Tongue (tissue), 2 donors: Measurements from ENCODE around the gene DSCAML1. TPM values are rescaled to one million over a fixed set of nuclear protein-coding genes. Genes with fewer than 3 reads are reported as not detected.

Experiments
- DNase-seq: peaks from one replicate; pipeline ENCODE4 v3.0.0-alpha.2; 2015
- total RNA-seq: library from RNA; depleted of rRNA; stranded (reverse); fragments of >200 nt; gene quantifications from one replicate; pipeline ENCODE4 v1.2.3, GENCODE V29; 2014

Gene DSCAML1
- total RNA-seq, 1 donor from 2014 or later: 0.31 TPM

DNA sequence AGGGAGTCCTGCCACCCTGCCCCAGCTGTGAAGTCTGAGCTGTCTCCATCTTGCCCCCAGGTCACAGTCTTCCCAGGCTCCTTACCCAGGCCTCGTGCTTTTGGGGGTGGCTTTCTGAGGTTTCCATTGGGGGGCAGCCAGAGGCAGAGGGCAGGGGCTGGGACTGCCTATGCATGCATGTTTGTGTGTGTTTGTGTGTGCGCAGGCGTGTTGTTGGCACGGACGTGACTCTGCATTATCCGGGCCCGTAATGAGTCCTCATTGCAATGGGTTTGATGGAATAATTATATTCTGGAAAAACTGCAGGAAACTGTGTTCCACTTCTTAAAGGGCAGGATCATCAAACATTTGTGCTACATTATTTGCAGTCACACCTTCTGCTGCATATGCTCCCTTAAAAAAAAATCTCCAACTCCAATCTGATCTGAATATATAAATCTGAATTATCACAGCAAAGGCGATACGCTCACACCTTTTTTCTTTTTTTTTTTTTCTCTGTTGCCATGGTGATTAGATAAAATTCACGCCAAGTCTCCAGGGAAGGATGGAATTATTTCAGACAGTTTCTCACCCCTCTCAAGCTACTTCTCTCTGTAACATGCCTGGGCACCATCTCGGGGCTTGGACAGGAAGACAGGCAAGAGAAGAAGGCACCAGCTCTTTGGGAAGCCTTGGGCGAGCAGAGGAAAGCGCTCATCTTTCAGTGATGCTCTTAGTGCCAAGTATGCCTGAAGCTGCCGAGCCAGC is 45.9 kb downstream of the DSCAML1 start:
- DNase-seq: no peak

DNA sequence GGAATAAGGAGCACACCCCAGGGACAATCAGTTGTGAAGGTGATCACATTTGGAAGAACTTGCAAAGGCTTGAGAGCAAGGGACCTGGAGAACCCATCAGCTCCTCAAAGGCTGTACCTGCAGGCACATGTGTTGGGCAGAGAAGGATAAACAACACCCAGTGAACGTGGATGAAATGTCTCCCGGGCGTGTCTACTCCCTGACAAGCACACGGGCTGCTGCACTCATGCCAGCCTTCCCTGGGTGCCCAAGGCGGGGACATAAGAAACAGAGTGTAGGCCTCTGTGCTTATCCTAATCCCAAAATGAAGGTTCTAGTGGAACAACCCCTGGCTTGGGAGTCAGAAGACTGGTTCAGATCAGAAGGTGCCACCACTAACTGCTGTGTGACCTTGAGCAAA is 46.7 kb downstream of the DSCAML1 start:
- no peak for DNase-seq

DNA sequence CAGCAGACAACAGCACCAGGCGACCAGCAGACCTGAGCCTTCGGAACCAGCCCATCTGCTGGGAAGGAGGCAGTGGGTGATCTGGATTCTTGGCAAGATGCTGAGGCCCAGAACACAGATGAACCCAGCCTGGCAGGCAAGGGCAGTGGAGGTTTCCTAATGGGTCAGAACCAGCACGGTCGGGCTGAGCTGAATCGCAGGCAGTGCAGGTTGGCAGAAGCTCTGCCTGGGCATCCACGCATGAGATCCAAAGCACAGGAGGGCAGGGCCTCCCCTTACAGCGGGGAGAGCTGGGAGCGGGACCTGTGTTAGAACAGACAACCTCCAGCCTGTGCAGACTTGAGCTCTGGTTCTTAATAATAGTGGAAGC is 47.5 kb downstream of the DSCAML1 start:
- no peak for DNase-seq

DNA sequence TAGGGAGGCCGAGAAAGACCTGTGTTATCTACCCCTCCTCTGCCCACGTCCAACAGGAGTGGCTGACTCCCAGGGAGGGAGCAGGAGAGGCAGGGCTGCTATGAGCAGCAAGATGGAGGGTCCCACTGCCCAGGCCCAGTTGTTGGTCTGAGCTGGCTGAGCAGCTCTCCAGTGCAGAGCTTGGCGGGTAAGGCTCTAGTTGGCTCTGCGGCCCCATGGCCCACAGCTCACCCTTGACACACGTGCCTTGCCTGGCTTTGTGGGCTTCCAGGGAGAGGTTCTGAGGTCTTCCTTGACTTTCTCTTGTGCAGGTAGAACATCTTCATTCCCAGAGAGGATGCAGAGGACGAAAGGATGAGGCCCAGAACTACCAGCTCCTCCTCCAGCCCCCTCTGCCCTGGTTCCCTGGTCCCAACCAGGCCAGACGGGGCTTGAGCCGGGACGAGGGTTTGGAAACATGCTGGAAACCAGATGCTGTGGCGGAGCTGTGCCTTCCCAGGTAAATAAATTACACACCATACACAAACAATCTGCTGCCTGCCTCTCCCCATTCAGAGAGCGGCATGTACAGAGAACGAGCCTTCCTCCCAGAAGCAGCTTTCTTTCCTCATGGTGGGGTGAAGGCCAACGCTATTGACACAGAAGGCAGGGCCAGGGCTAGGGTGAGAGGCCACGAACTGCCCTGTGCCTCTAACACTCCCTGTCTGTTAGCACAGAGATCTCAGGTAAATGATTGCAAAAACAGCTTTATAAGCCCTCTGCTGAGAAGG is 48.1 kb downstream of the DSCAML1 start:
- no peak for DNase-seq

DNA sequence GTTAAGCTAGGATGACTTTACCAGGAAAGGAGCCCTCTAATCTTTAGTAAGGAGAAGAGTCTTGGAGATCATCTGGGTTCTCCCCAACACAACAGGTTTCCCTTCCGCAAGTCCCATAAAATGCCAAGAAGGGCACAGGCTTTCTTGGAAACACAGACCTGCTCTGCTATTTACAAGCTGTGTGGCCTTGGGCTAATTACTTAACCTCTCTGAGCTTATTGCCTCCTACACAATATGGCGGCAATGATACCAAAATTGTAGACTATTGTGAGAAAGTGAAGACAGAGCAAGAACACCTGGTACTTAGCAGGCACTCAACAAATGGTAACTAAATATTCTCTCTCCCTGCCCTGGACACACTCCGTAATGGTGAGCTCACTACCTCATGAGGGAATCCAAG is 49.1 kb downstream of the DSCAML1 start:
- DNase-seq: no peak

DNA sequence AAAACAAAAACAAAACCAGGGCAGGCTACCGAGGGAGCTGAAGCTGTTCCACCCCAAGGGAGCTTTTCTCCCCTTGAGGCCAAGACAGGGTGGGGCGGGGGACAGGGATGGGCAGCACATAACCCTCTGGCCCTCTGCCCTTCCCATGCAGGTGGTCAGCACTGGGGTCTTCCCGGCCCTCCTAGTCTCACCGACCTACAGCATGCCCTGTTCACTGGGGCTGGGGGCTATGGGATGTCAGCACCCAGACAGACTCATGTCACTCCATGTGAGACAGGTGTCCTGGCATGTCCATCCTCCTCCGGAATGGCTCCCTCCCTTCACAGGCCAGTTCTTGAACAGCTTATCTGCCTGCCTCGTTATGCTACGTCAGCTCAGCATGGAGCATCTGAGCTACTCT is 51.7 kb downstream of the DSCAML1 start:
- no peak for DNase-seq

DNA sequence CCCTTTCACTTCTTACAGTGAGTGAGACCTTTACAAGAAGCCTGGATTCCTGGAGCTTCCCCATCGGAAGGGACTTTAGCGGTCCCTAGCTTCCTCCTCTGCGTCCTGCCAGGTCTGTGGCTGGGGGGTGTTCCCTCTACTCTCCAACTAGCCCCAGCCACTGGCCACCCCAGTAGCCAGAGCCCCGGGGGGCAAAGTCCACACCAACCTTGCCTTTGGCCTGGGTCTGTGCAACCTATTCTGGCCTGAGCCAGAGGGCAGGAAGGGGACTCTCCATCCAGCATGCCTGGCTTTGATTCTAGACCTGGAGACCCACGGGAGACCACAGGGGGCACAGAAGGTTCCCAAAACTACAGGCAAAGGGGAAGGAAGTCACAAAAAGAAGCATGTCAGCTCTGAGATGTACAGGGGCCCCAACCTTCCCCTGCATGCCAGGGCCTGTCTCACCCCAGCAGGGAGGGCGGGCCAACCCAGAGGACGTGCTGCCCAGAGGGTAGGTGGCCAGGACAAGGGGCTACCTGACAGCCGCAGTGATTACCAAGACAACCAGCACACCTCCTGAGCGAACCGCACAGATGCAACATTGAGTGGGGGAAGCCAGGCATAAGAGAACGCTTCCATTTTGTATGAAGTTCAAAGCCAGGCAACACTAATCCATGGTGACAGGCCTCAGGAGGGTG is 52.4 kb downstream of the DSCAML1 start:
- no peak for DNase-seq

DNA sequence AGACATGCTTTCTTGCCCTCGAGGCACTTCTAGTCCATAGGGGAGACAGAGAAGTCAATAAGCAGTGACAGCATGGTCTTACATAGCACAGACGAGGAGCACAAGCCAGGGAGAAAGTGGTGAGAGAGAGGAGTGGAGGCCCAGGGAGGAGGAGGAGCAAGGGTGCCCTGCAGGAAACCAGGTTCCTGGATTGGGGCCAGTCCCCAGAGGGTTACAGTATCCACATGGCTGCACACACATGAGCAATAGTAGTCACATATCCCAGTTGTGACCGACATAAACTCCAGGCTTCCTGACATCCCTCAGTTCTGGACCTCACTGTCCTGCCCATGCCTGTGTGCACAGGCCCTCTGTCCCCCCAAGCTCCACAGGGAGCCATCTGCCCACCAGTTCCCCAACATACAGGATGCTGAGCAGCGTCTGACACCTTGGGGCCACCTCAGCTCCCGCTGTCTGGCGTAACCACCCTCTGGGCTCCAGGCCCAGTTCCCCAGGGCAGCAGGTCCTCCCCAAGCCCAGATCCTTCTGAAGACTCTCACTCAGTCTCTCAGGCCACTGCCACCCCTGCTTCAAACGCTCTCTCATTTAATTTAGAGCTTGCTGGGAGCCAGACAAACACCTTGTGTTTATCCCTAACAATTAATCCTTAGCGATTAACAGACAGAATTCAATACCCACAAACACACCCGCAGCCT is 53.7 kb downstream of the DSCAML1 start:
- no peak for DNase-seq

DNA sequence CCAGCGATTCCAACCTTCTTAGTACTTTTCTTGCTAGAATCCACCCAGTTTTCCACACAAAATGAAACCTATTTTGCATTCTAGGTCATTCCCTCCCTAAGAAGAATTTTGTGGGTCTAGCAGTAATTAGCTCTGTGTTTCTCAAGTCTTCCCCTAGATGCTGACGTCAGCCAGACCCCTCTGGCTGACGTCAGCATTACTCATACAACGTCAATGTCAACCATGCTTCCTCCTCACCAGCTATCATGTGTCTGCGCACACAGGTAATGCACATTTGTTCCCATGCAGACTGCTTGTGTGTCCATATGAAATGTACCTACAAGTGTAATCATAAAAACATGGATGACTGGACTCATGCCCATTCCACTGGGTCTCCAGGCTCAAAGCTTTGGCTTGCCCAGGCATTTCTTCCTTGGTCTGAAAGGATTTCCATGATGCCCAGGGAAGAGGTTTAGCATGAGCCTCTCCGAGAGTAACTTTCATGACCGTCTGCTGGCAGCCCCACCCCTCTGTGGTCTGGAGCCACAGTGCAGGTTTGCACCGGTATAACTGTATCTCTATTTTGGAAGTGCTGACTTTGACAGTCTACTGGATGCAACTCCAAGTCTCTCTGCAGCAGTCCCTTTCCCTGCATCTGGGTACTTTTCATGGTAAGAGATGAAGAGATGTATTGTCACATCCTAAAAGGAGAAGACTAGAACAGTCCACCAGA is 58.6 kb downstream of the DSCAML1 start:
- DNase-seq: no peak

DNA sequence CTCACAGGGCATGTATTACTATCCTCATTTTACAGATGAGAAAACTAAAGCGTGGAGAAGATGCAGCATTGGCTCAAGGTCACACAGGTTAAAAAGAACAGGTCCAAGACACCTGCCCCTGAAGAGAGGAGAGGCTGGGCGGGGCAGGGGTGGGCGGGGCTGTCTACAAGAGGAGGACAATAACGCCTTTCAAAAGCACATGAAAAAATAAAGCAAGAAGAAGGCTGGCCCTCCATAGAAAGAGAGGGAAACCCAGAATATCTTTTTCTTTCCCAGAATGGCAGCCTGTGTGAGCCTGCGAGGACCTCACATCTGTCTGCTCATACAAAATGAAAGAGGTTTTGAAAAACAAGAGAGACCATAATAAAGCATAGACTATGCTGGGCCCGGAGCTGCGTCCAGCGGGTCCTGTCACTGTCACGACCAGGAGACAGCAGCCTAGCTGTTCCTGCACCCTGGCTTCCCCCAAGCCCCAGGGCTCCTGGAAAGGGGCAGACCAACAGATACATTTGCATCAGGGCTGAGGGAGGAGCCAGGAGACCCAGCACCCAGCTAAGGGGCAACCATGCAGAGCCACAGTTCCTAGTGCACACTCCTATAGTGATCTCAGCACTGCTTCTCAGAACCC is 61.6 kb downstream of the DSCAML1 start:
- DNase-seq: no peak

DNA sequence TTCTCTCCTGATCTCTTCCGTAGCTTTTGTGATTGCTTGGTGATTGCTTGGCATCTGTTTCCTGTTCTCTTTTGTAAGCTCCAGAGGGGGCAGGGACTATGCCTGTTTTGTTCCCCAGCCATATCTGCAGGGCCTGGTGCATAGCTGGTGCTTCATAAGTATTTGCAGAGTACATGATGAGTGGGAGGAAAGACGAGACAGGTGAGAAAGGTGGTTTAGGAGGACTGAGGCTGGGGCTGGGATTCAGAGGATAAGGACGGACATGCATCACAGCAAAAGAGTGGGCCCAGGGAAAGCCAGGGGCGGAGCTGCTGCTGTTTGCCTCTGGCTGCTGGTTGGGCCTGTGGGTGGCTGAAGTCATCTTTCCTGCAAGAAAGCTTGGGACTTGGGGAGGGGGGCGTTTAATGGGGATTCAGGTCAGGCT is 62.4 kb downstream of the DSCAML1 start:
- no peak for DNase-seq

DNA sequence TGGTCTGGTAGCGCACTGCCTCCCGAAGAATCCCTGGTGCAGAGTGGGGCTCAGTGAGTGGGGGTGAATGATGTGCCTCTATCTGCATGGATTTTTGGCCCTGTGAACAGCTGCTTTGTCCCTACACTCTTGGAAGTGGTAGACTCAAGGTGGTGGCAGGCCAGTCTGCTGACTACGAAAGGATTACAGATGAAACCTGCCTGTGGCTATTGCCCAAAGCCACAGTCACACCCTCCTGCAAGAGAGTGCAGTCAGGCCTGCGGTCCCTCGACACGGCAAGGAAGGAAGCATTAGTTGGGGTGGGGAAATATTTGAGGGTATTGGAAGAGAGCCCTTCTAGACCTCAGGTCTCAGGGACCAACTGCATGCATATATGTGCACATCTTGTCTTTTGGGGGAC is 63.7 kb downstream of the DSCAML1 start:
- no peak for DNase-seq

DNA sequence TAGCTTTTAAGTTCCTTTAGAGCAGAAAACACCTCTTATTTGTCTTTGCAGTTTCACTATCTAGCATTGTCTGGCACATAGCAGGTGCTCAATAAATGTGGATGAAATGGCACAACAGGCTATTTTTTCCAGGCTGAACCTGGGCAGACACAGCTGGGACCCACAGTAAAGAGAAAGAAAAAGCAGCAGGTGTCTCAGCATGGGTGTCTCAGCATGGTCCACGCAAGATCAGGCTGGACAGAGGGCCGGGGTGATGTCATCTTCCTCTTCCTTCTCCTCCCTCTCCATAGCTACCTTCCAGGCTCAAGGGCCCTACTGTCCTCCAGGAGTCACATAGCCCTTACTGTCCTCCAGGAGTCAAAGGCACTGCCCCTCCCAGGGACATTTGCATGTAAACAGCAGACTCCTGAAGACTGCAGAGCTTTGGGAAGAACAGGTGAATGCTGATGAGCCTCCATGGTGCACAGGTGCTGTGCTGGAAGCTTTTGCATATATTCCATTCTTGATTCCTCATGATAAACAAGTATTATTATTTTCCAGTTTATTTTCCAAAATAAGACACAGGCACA is 65.2 kb downstream of the DSCAML1 start:
- no peak for DNase-seq

DNA sequence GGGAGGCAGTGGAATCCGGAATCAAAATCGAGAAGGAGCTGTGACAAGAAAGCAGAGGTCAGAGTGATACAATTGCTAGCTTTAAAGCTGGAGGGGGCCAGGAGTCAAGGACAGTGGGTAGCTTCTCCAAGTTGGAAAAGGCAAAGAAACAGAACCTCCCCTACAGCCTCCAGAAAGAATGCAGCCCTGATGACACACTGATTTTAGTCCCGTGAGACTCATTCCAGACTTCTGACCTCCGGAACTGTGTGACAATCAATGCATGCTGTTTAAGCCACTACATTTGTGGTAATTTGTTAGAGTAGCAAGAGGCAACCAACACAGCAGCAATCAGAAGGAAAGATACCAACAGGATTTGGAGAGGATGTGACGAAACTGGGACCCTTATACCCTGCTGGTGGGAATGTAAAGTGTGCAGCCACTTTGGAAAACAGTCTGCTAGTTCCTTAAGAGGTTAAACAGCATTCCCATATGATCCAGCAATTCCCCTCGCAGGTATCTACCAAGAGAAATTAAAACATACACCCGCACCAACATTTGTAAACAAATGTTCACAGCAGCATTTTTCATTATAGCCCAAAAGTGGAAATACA is 66.7 kb downstream of the DSCAML1 start:
- no peak for DNase-seq

DNA sequence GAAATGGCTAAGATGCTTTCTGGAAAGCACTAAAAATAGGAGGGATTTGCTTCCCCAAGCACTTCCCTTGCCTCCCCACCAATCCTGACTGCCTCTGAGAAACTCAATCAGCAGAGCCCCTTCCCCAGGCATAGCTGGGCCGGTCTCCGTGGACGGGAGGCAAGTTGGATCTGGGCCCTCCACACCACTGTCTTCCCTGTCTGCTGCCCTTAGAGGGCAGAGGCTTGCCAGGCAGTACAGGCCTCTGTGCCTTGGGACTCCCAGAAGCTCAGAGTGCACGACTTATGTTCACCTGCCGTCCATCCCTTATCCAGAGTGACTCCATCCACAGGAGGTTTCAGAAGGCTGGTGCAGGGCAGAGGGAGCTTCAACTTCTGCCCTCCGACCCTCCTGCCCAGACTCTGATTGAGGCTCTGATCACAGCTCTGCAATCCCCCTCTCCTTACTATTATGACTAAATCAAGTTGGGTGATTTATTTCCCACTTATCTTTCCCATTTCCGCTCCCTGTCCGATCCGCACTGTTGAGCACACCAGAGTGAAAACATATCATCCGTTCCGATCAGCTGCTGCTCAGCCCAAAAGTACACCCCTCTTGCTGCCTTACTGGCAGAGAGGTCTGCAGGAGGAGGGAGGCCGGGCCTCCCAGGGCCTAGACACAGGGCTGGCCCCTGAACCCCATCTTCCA is 71.8 kb downstream of the DSCAML1 start:
- DNase-seq: no peak

DNA sequence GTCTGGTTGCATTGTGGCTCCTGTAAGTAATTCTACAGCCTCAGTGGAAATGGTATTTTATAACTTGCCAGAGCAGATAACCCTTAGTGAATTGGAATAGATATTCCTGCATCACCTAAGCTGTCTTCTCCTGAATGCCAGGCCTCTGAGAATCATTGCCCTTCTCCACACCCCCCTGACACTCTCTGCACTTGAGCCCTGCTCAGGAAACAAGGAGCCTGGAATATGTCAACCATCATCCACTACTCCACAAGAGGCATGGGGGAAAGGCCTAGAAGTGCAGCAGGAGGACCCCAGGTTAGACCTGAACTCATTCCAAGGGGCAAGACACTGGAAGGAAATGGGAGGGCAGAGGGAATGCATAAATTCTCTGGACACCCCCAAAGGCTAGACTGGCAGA is 72.4 kb downstream of the DSCAML1 start:
- DNase-seq: no peak

DNA sequence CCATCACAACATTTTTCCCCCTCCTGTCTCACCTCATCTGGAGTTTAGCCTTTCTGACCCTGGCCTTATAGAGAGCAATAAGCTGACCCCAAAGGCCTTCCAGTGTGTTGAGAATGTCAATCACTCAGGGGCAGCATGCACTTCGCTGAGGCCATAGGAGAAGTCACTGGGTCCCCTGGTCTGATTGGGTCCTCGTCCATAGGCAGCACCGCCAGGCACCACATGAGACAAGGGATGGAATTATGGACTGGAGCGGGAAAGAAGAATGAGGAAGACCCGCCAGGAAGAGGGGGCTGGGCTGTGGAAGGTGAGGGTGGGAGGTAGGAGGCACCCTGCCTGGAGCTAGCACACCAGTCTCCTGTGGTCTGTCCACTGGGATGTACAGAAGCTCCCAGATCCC is 72.9 kb downstream of the DSCAML1 start:
- DNase-seq: no peak

DNA sequence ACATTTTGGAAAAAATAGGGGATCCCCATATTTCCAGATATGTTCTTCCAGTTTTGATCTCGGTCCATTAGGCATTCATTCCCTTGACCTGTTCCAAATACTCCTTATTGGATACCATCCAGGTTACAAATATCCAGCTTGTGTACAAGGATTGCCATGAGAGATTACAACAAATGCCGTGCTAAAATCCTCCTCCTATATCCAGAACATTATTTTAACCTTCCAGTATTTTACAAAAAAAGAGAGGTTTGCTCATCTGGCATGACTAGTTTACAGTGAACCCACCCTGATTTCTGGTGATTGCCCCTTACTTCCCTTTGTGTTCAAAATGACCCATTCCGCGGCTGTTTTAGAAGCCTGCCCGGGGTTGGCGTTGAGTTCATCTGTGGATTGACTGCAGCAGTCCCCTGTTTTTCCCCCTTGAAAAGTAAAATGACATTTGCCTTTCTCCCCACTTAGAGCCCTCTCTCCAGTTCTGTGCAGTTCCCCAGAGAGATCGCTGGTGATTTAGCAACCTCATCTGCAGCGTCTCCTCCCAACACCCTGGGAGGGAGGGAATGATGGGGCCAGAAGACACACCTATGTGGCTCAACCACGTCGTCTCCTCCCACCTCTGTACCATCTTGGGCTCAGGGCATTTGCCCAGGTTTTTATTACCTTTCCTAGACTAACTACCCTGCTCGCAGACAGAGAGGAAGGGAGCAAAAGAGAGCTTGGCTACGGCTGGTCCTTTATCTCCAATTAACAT is 73.6 kb downstream of the DSCAML1 start:
- no peak for DNase-seq

DNA sequence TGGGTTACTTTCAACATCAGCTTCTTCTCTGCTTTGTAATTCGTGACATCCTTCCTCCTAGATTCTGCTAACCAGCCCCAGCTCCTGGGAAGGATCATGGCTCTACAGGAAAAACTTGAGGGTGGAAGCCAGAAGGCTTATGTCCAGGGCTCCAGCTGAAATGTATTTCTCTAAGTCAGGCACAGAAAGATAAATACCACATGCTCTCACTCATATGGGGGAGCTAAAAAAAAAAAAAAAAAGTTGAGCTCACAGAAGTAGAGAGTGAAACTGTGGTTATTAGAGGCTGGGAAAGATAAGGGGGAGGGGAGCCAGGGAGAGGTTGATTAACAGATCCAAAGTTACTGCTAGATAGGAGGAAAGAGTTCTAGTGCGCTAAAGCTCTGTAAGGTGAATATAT is 74.9 kb downstream of the DSCAML1 start:
- DNase-seq: peak; percentile 86
